HG02970 (cell line): ENCODE data around the gene SNED1.

Source experiments
- ATAC-seq: cut with Tn5 transposase; IDR thresholded peaks from one replicate; pipeline ENCODE4 v1.9.1; 2021; ENCODE audit warnings: mild to moderate bottlenecking, moderate library complexity, moderate number of reproducible peaks; ENCODE audit not compliant: unreplicated experiment, low FRiP score

The SNED1 gene

GRCh38 chr2:240959941-240960308 lies 38.5 kb upstream of the SNED1 start:
- ATAC-seq: no peak

GRCh38 chr2:240960309-240960970 lies 38.0 kb upstream of the SNED1 start:
- ATAC-seq: no peak

- ATAC-seq: no peak
These were observed 37.2 kb upstream of the SNED1 start for GRCh38 chr2:240960971-240961876.

- no peak for ATAC-seq
These were observed 36.5 kb upstream of the SNED1 start for GRCh38 chr2:240961910-240962299.

- ATAC-seq: no peak
These were observed 35.9 kb upstream of the SNED1 start for GRCh38 chr2:240962300-240963064.

GRCh38 chr2:240963065-240963867 lies 35.2 kb upstream of the SNED1 start:
- no peak for ATAC-seq

GRCh38 chr2:240963868-240964703 lies 34.3 kb upstream of the SNED1 start:
- no peak for ATAC-seq

- no peak for ATAC-seq
These were observed 33.6 kb upstream of the SNED1 start for GRCh38 chr2:240964704-240965295.

- ATAC-seq: no peak
These were observed 33.0 kb upstream of the SNED1 start for GRCh38 chr2:240965296-240965904.

- no peak for ATAC-seq
These were observed 32.4 kb upstream of the SNED1 start for GRCh38 chr2:240965905-240966456.

- ATAC-seq: no peak
These were observed 31.9 kb upstream of the SNED1 start for GRCh38 chr2:240966457-240966905.

- ATAC-seq: no peak
These were observed 31.3 kb upstream of the SNED1 start for GRCh38 chr2:240966906-240967680.

GRCh38 chr2:240967681-240968621 lies 30.5 kb upstream of the SNED1 start:
- ATAC-seq: no peak

GRCh38 chr2:240968731-240969624 lies 29.4 kb upstream of the SNED1 start:
- no peak for ATAC-seq

- no peak for ATAC-seq
These were observed 28.3 kb upstream of the SNED1 start for GRCh38 chr2:240970104-240970503.
